ENCODE measurements around the gene PATE2.

DNA sequence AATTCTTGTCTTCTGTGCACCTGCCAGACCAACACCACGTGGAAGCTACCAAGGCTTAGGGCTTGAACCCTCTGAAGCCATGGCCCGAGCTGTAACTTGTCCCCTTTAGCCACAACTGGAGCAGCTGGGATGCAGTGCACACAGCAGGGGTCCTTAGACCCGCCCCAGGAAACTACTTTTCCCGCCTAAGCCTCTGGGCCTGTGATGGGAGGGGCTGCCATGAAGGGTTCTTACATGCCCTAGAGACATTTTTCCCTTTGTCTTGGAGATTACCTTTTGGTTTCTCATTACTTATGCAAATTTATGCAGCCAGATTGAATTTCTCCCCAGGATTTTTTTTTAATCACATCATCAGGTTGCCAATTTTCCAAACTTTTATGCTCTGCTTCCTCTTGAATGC, 19.0 kb upstream of the PATE2 start:
- TF ChIP-seq, protein P1, sequence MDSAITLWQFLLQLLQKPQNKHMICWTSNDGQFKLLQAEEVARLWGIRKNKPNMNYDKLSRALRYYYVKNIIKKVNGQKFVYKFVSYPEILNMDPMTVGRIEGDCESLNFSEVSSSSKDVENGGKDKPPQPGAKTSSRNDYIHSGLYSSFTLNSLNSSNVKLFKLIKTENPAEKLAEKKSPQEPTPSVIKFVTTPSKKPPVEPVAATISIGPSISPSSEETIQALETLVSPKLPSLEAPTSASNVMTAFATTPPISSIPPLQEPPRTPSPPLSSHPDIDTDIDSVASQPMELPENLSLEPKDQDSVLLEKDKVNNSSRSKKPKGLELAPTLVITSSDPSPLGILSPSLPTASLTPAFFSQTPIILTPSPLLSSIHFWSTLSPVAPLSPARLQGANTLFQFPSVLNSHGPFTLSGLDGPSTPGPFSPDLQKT (IDR thresholded peaks at IDR 0.05; ENCODE audit: borderline replicate concordance, low read depth, low read length), result no peak
- no peak for TF ChIP-seq CTCF (tag by site-specific recombination; IDR thresholded peaks at IDR 0.05)
- TF ChIP-seq ZNF114 (tag by site-specific recombination; IDR thresholded peaks at IDR 0.05), result no peak
- TF ChIP-seq, protein P2, sequence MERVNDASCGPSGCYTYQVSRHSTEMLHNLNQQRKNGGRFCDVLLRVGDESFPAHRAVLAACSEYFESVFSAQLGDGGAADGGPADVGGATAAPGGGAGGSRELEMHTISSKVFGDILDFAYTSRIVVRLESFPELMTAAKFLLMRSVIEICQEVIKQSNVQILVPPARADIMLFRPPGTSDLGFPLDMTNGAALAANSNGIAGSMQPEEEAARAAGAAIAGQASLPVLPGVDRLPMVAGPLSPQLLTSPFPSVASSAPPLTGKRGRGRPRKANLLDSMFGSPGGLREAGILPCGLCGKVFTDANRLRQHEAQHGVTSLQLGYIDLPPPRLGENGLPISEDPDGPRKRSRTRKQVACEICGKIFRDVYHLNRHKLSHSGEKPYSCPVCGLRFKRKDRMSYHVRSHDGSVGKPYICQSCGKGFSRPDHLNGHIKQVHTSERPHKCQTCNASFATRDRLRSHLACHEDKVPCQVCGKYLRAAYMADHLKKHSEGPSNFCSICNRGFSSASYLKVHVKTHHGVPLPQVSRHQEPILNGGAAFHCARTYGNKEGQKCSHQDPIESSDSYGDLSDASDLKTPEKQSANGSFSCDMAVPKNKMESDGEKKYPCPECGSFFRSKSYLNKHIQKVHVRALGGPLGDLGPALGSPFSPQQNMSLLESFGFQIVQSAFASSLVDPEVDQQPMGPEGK (tag by site-specific recombination; IDR thresholded peaks at IDR 0.05), result no peak
- TF ChIP-seq, protein P3, sequence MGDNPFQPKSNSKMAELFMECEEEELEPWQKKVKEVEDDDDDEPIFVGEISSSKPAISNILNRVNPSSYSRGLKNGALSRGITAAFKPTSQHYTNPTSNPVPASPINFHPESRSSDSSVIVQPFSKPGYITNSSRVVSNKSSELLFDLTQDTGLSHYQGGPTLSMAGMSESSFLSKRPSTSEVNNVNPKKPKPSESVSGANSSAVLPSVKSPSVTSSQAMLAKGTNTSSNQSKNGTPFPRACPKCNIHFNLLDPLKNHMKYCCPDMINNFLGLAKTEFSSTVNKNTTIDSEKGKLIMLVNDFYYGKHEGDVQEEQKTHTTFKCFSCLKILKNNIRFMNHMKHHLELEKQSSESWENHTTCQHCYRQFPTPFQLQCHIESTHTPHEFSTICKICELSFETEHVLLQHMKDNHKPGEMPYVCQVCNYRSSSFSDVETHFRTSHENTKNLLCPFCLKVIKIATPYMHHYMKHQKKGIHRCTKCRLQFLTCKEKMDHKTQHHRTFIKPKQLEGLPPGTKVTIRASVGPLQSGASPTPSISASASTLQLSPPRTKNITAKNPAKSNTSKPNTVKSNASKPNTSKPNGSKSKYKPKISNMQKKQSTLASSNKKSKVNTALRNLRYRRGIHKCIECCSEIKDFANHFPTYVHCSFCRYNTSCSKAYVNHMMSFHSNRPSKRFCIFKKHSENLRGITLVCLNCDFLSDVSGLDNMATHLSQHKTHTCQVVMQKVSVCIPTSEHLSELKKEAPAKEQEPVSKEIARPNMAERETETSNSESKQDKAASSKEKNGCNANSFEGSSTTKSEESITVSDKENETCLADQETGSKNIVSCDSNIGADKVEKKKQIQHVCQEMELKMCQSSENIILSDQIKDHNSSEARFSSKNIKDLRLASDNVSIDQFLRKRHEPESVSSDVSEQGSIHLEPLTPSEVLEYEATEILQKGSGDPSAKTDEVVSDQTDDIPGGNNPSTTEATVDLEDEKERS (tag by site-specific recombination; IDR thresholded peaks at IDR 0.05), result no peak
- TF ChIP-seq, protein P4, sequence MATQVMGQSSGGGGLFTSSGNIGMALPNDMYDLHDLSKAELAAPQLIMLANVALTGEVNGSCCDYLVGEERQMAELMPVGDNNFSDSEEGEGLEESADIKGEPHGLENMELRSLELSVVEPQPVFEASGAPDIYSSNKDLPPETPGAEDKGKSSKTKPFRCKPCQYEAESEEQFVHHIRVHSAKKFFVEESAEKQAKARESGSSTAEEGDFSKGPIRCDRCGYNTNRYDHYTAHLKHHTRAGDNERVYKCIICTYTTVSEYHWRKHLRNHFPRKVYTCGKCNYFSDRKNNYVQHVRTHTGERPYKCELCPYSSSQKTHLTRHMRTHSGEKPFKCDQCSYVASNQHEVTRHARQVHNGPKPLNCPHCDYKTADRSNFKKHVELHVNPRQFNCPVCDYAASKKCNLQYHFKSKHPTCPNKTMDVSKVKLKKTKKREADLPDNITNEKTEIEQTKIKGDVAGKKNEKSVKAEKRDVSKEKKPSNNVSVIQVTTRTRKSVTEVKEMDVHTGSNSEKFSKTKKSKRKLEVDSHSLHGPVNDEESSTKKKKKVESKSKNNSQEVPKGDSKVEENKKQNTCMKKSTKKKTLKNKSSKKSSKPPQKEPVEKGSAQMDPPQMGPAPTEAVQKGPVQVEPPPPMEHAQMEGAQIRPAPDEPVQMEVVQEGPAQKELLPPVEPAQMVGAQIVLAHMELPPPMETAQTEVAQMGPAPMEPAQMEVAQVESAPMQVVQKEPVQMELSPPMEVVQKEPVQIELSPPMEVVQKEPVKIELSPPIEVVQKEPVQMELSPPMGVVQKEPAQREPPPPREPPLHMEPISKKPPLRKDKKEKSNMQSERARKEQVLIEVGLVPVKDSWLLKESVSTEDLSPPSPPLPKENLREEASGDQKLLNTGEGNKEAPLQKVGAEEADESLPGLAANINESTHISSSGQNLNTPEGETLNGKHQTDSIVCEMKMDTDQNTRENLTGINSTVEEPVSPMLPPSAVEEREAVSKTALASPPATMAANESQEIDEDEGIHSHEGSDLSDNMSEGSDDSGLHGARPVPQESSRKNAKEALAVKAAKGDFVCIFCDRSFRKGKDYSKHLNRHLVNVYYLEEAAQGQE (tag by site-specific recombination; IDR thresholded peaks at IDR 0.05), result no peak
- TF ChIP-seq BCL11A (tag by site-specific recombination; IDR thresholded peaks at IDR 0.05; ENCODE audit: low read depth), result no peak
- no peak for TF ChIP-seq ZNF398 (tag by site-specific recombination; IDR thresholded peaks at IDR 0.05)

Data from HEK293 (cell line).